ENCODE results near the gene ETV6.

Gene ETV6

GRCh38 chr12:11639454-11639853 lies 10.0 kb upstream of the ETV6 start:
- DNase-seq, result no peak
- intact Hi-C loops (cut with DNase I), result no loop called here

- intact Hi-C loops (cut with DNase I), result no loop called here
- no peak for DNase-seq
These were observed 8.0 kb upstream of the ETV6 start for GRCh38 chr12:11641522-11641921.

- DNase-seq, result no peak
- intact Hi-C loops (cut with DNase I), result no loop called here
These were observed 6.7 kb upstream of the ETV6 start for GRCh38 chr12:11642785-11643184.

- intact Hi-C loops (cut with DNase I), result no loop called here
- no peak for DNase-seq
These were observed 4.1 kb upstream of the ETV6 start for GRCh38 chr12:11645391-11645790.

GRCh38 chr12:11648514-11649412 lies 711 bp upstream of the ETV6 start:
- intact Hi-C loops (cut with DNase I), result no loop called here
- peak; percentile 25 to 83 (median 62) for DNase-seq

- intact Hi-C loops (cut with DNase I), result loop anchor here (10.0 kb wide), 1 partner anchor 164 kb away; no protein-coding TSS in a partner anchor
- DNase-seq, result peak in 21 of 42 donors; percentile 15 to 67 (median 38)
These were observed 1.1 kb downstream of the ETV6 start for GRCh38 chr12:11650286-11651281.

- intact Hi-C loops (cut with DNase I), result loop anchor here (10.0 kb wide), 1 partner anchor 163 kb away; no protein-coding TSS in a partner anchor
These were observed 1.9 kb downstream of the ETV6 start for GRCh38 chr12:11651381-11651780.

GRCh38 chr12:11651785-11652184 lies 2.3 kb downstream of the ETV6 start:
- intact Hi-C loops (cut with DNase I), result loop anchor here (10.0 kb wide), 1 partner anchor 163 kb away; no protein-coding TSS in a partner anchor
- DNase-seq, result peak in 2 of 42 donors; percentile 17 to 40

More at GRCh38 chr12:11651381-11651780, 1.9 kb downstream of the ETV6 start:
- no peak for DNase-seq

- intact Hi-C loops (cut with DNase I), result loop anchor here (10.0 kb wide), 1 partner anchor 162 kb away; no protein-coding TSS in a partner anchor
- peak in 18 of 42 donors; percentile 15 to 63 (median 41) for DNase-seq
These were observed 3.0 kb downstream of the ETV6 start for GRCh38 chr12:11652351-11653040.

- intact Hi-C loops (cut with DNase I), result loop anchor here (10.0 kb wide), 1 partner anchor 162 kb away; no protein-coding TSS in a partner anchor
- no peak for DNase-seq
These were observed 3.8 kb downstream of the ETV6 start for GRCh38 chr12:11653215-11653753.

GRCh38 chr12:11654338-11654737 lies 4.9 kb downstream of the ETV6 start:
- DNase-seq, result no peak
- intact Hi-C loops (cut with DNase I), result loop anchor here (10.0 kb wide), 1 partner anchor 160 kb away; no protein-coding TSS in a partner anchor

- DNase-seq, result no peak
- intact Hi-C loops (cut with DNase I), result loop anchor here (10.0 kb wide), 1 partner anchor 160 kb away; no protein-coding TSS in a partner anchor
These were observed 5.3 kb downstream of the ETV6 start for GRCh38 chr12:11654802-11655201.

- intact Hi-C loops (cut with DNase I), result loop anchor here (10.0 kb wide), 1 partner anchor 159 kb away; no protein-coding TSS in a partner anchor
These were observed 6.4 kb downstream of the ETV6 start for GRCh38 chr12:11655842-11656241.

GRCh38 chr12:11656550-11656949 lies 7.1 kb downstream of the ETV6 start:
- no peak for DNase-seq
- intact Hi-C loops (cut with DNase I), result loop anchor here (10.0 kb wide), 1 partner anchor 158 kb away; no protein-coding TSS in a partner anchor

More at GRCh38 chr12:11655842-11656241, 6.4 kb downstream of the ETV6 start:
- no peak for DNase-seq

GRCh38 chr12:11657511-11657910 lies 8.0 kb downstream of the ETV6 start:
- no peak for DNase-seq
- intact Hi-C loops (cut with DNase I), result loop anchor here (10.0 kb wide), 1 partner anchor 157 kb away; no protein-coding TSS in a partner anchor

GRCh38 chr12:11658791-11659190 lies 9.3 kb downstream of the ETV6 start:
- DNase-seq, result no peak
- intact Hi-C loops (cut with DNase I), result loop anchor here (10.0 kb wide), 1 partner anchor 156 kb away; no protein-coding TSS in a partner anchor

- intact Hi-C loops (cut with DNase I), result no loop called here
- DNase-seq, result no peak
These were observed 11.2 kb downstream of the ETV6 start for GRCh38 chr12:11660624-11661023.
